ENCODE data around the gene KLK6.
"Not testable (repeated sequence)": the region's sequence is repeated elsewhere in the genome, so short reads cannot be mapped to it uniquely, and the experiment has no call there.

KLK6 gene

DNA sequence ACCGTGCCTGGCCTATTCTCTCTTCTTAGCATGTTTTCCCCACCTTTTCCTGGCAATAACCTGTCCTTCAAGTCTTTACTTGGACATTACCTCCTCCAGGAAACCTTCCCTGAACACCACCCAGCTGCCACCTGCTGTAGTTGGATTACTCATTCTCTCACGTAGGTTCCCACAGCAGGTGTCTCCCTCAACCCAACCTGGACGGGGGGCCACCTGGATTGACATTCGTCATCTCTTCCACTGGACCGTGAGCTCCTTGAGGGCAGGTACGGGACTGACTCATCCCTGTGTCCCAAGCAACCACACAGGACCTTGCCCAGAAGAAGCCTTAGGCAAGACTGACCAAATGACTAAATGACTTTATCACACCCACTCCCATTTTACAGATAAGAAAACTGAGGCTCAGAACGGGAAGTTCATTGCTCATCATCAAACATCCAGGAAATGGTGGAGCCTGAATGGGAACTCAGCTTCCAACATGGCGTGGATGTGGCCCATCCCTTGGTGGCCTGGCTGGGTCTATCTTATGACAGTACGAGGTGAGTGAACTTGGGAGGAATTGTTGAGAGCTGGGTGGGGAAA lies 3.5 kb upstream of the KLK6 start:
- Histone ChIP-seq H3K36me3 (replicated peaks; ENCODE audit: low read depth, low read length) (no peaks in the 10 kb centered on the region), H2AFZ (ENCODE audit: low read depth, low read length) (no peak overlapping the region), H3K9ac (ENCODE audit: low read length) (no peak overlapping the region), H3K4me1 (ENCODE audit: low read length) (no peaks in the 10 kb centered on the region), H3K4me3 (ENCODE audit: low read length) (no peak overlapping the region), H3K27ac (ENCODE audit: low read length) (no peak overlapping the region), H3K4me2 (ENCODE audit: low read length) (no peak overlapping the region), H3K27me3 (ENCODE audit: low read depth, low read length) (peaks cover 40% of the 10 kb centered on the region), H3K79me2 (ENCODE audit: low read length) (no peaks in the 10 kb centered on the region), H4K20me1 (ENCODE audit: insufficient read depth, low read length) (no peaks in the 10 kb centered on the region), H3K9me3 (ENCODE audit: insufficient read depth, low read length) (no peaks in the 10 kb centered on the region)
- TF ChIP-seq CTCF (IDR thresholded peaks at IDR 0.05; ENCODE audit: low read depth, low read length): no peak
- no peak for TF ChIP-seq EZH2phosphoT487 (IDR thresholded peaks at IDR 0.05; ENCODE audit: low read depth)

- peaks cover 18% of the 10 kb centered on the region for H3K27me3 ChIP-seq (ENCODE audit: low read depth, low read length)
- H3K9ac ChIP-seq (ENCODE audit: low read length); H3K4me1 ChIP-seq (ENCODE audit: low read length); H3K4me2 ChIP-seq (ENCODE audit: low read length); H2AFZ ChIP-seq (ENCODE audit: low read depth, low read length); H3K79me2 ChIP-seq (ENCODE audit: low read length); H3K36me3 ChIP-seq (replicated peaks; ENCODE audit: low read depth, low read length); H3K9me3 ChIP-seq (ENCODE audit: insufficient read depth, low read length); H3K27ac ChIP-seq (ENCODE audit: low read length); H3K4me3 ChIP-seq (ENCODE audit: low read length); H4K20me1 ChIP-seq (ENCODE audit: insufficient read depth, low read length): not testable (repeated sequence)
Observed at GRCh38 chr19:50969810-50970209, 419 bp upstream of the KLK6 start.

DNA sequence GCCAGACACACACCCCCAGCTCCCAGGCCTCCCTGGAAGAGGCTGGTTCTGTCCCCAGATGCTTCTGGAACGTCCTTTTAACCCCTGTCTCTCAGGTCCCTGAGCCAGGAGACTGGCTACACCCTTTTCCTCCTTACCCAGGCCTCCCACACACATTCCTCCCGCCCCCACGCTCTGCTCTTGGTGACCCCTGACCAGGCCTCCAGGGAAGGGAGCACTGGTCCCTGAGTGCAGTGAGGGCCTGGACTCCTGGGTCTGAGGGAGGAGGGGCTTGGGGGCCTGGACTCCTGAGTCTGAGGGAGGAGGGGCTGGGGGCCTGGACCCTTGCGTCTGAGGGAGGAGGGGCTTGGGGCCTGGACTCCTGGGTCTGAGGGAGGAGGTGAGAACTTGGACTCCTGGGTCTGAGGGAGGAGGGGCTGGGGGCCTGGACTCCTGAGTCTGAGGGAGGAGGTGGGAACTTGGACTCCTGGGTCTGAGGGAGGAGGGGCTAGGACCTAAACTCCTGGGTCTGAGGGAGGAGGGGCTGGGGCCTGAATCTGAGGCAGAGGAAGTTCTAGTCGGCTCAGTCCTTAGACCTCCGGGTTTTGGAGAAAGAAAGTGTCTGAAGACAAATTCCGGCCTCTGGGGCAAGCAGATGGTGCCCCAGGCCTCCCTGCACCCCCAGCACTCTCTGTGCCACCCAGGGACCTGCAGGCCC lies 527 bp downstream of the KLK6 start:
- Histone ChIP-seq H3K27me3 (ENCODE audit: low read depth, low read length) (peaks cover 15% of the 10 kb centered on the region), H3K4me1 (ENCODE audit: low read length) (no peaks in the 10 kb centered on the region), H3K27ac (ENCODE audit: low read length) (no peak overlapping the region), H3K79me2 (ENCODE audit: low read length) (no peaks in the 10 kb centered on the region), H3K4me2 (ENCODE audit: low read length) (no peak overlapping the region), H3K36me3 (replicated peaks; ENCODE audit: low read depth, low read length) (no peaks in the 10 kb centered on the region), H4K20me1 (ENCODE audit: insufficient read depth, low read length) (no peaks in the 10 kb centered on the region), H3K4me3 (ENCODE audit: low read length) (no peak overlapping the region), H3K9ac (ENCODE audit: low read length) (no peak overlapping the region), H2AFZ (ENCODE audit: low read depth, low read length) (no peak overlapping the region), H3K9me3 (ENCODE audit: insufficient read depth, low read length) (no peaks in the 10 kb centered on the region)
- TF ChIP-seq EZH2phosphoT487 (IDR thresholded peaks at IDR 0.05; ENCODE audit: low read depth) (no peak), CTCF (IDR thresholded peaks at IDR 0.05; ENCODE audit: low read depth, low read length) (no peak)

DNA sequence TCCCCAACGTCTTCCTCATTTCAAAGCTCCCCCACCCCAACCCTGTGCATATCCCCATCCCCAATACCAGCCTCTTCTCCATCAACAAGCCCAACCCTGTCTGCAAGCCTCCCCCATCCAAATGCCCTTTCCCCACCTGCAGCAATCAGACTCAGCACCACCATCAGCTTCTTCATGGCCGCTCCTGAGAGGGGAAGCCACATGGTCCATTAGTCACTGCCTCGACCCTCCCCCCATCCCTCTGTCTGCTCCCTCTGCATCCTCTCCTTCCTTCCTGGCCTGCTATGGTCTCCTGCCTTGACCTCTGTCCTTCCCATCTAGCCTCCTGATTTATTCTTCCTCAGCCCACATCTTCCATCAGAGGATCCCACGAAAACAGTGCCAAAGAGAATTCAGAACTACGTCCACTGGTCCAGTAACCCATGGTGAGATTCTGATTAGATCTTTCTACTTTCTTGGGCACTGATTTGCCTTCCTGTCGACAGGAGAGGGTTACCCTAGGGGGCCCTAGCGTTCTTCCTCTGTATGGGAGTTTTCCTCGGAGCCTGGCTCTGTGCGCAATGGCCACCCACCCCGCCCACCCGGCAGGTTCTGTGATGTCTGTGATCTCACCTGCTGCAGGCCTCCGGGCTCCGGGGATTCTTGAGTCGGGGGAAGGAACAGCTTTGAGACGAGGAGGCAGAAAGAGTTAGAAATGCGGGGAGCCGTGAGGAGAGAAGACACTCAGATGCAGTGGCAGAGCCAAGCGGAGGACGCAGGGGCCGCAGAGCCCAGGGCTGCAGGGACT lies 1.3 kb downstream of the KLK6 start:
- no peak for TF ChIP-seq CTCF (IDR thresholded peaks at IDR 0.05; ENCODE audit: low read depth, low read length)
- TF ChIP-seq EZH2phosphoT487 (IDR thresholded peaks at IDR 0.05; ENCODE audit: low read depth): no peak
- H3K27ac ChIP-seq (ENCODE audit: low read length): no peak overlapping the region
- no peak overlapping the region for H2AFZ ChIP-seq (ENCODE audit: low read depth, low read length)
- H3K4me3 ChIP-seq (ENCODE audit: low read length): no peak overlapping the region
- no peaks in the 10 kb centered on the region for H3K79me2 ChIP-seq (ENCODE audit: low read length)
- no peak overlapping the region for H3K9ac ChIP-seq (ENCODE audit: low read length)
- no peak overlapping the region for H3K4me2 ChIP-seq (ENCODE audit: low read length)
- H4K20me1 ChIP-seq (ENCODE audit: insufficient read depth, low read length): no peaks in the 10 kb centered on the region
- H3K9me3 ChIP-seq (ENCODE audit: insufficient read depth, low read length): no peaks in the 10 kb centered on the region
- no peaks in the 10 kb centered on the region for H3K4me1 ChIP-seq (ENCODE audit: low read length)
- H3K36me3 ChIP-seq (replicated peaks; ENCODE audit: low read depth, low read length): no peaks in the 10 kb centered on the region
- H3K27me3 ChIP-seq (ENCODE audit: low read depth, low read length): peaks cover 21% of the 10 kb centered on the region
